HK-2 (cell line): ENCODE data around the gene RNGTT.

ENCODE experiments used
- DNase-seq: peaks from one replicate; pipeline ENCODE4 v3.0.0-alpha.2; 2018; ENCODE audit not compliant: unreplicated experiment

RNGTT gene

DNA sequence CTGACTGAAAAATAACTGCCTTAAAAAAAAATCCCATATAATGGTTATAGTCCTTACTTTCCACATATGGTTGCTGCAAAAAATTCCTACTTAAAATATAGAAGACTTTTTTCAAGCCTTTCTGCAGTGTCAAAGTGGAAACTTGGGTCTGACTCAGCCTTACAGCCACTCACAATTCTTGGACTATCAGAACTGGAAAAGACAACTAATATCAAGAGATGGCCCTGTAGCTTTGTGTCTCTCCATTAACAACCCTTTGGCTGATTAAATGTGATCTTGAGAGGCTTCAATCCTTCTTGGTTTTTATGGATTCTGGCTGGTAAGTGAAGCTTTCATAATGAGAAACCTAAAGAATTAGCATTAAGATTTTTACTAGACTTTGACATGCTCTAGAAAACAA, 307.8 kb downstream of the RNGTT start:
- no peak for DNase-seq

DNA sequence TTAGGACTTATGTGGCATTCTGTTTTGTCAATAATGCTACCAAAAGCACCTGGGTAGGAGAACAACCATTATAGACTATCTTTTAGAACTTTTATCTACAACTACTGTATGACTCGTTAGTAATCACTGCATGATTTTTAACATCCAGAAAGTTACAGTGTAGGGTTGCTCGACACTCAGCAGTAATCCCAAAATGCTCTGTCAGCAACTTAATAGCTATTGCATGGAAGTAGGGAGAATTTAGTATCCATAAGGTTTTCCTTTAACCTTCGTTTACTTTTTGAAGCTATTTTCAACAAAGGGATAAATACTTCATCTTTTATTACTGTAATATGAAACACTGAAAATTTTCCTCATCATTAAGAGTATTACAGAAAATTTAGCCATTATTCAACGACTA, 309.5 kb downstream of the RNGTT start:
- DNase-seq = no peak

DNA sequence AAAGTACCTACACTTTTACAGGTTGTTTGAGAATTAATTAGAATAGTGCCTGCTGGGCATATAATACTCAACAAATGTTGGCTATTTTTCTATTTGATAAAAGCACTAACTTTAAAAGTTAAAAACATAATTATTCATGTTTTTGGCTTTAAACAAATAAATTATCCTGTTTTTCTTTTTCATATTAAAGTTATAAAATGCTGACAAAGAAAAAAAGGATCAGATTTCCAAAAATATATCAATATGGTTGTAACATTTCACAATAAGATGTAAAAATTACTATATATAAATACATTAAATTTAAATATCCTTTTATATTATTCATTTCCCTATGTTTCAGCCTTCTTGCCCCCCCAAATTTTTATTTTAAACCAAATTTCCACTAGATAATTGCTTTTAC, 312.0 kb downstream of the RNGTT start:
- DNase-seq = no peak

DNA sequence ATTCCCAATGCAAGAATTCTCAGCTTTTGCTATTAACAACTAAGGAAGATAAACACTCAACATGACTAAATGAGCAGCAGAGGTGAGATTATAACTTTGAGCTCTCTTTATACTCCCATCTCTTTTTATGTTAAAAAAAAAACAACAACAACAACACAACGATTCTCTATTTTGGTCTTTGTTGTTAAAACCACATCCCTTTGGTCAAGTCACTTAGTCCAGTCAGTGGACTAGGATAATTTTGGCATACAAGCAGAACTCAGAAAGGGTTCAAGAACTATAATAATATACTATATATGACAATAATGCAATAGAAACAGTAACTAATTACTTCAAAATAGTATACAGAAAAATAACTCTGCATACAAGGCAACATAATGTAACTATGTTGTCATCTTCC, 312.4 kb downstream of the RNGTT start:
- DNase-seq = no peak

DNA sequence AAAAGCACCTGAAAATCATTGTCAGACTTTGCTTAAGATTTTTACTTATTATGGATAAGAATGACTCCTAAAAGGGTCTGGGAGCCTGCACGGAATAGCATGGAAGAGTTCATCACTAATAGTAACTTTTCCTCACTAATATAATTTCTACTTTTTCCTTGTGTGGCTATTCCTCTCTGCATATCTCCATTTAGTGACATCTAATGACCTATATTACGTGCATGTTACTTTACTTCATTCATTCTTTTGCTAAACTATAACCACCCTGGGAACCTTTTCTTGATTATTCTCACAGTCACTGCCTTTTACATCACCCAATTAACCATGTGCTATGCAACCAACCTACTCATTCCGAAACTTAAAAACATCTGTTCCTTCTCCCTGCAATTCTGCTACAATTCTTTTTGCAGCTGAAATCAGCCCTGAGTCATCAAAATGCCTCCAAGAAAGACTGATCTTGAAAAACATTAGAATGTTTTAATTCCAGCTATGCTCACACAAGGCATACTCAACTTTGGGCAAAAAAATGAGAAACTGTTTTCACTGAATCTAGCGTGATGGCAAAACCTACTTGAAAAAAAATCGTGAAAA, 313.3 kb downstream of the RNGTT start:
- no peak for DNase-seq

DNA sequence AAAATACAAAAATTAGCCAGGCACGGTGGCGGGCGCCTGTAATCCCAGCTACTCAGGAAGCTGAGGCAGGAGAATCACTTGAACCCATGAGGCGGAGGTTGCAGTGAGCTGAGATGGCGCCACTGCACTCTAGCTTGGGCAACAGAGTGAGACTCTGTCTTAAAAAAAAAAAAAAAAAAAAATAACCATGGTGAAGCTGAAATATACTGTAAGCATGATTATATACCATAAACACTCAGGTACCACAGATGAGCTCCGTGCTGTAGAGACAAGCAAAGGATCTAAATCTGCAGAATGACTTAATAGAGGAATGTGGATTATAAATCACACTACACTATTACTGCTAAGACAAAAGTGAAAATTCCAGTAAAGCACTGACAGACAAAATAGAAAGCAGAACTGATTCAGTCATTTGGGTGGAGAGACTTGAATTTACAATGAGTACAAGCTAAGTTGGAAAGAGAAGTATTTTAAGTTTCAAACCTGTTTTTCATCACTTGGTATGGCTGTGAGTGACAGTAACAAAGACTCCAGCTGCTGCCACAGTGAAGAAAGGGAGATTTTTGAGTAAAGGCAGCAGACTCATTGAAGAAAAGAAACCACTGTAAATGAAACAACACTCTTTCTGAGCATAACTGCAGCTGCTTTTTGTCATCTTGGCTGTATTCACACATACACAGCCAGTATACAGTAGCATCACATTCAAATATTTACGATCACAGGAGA, 322.1 kb downstream of the RNGTT start:
- DNase-seq = no peak

DNA sequence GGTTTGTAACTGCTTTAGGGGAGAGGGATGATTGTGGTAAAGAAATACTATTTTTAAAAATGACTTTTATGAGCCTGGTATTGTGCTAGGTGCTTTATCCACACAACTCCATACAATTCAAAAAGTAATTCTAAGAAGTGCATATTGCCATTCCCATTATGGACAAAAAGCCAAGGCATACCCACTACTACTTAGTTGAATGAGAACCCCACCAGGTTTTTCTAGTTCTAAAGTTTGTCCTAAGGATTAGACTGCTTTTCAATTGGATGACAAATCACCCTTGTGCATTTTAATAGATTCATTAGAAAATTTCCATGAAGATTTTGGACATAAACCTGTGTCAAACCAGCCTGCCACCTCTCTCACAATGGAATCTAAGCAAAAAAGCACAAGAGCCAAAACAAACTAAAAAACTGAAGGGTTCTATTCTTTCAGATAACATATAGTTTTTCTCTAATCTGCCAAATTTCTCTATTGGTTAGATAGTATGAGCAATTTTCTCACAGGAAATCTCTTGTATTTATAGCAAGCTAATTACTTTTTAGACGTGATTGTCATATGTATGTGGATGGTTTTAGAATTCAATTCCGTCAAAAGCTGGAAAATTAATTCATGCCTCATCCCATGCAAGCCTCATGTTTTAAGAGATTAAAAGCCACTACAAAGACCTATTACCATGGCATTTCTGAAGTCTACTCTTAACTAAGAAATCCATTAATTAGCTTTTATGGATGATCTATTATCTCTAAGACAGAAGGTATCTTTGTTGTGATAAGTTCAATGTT, 325.5 kb downstream of the RNGTT start:
- no peak for DNase-seq

DNA sequence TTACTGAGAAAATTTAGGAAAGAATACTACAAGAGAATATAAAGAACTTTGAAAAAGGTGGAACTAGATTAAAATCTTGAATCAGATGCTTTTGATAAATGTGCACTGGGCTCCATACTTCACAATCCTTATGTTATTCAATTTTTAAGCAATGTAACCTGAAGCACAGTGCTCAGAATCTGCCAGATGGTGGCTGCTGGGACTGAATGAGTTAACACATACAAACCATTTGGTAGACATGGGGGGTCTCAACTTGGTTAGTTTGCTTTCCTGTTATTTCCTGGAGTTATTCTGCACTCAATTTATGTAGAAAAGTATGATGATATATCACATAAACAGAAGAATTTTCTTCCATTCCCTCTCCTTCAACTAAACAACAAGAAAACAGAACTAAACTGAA, 326.5 kb downstream of the RNGTT start:
- DNase-seq = no peak

DNA sequence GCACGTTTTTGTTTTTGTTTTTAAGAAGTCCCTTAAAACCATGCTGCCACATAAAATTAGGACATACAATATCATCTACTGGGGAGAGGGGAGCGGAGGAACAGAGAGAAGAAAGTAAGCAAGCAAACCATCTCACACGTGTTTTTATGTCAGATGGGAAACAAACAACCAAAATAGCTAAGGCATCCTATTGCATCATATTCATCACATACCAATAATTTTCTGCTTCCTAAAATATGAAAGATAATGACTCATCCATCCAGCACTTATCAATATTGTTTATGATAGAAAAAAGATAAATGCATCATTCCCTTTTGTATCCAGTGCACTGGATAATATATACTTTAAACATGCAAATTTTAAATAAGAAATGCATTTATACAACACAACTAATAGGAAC, 329.6 kb downstream of the RNGTT start:
- DNase-seq = no peak

DNA sequence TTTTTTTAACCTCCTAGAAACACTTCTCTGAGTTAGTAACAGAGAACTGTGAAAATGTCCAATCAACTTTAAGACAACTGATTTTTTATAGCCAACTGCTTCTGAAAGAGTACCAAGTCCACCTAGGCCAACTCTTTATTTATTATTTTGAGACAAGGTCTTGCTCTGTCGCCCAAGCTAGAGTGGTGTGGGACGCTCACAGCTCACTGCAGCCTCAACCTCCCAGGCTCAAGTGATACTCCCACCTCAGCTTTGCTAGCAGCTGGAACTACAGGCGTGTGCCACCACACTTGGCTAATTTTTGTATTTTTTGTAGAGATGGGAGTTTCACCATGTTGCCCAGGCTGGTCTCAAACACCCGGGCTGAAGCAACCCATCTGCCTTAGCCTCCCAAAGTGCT, 331.6 kb downstream of the RNGTT start:
- no peak for DNase-seq

DNA sequence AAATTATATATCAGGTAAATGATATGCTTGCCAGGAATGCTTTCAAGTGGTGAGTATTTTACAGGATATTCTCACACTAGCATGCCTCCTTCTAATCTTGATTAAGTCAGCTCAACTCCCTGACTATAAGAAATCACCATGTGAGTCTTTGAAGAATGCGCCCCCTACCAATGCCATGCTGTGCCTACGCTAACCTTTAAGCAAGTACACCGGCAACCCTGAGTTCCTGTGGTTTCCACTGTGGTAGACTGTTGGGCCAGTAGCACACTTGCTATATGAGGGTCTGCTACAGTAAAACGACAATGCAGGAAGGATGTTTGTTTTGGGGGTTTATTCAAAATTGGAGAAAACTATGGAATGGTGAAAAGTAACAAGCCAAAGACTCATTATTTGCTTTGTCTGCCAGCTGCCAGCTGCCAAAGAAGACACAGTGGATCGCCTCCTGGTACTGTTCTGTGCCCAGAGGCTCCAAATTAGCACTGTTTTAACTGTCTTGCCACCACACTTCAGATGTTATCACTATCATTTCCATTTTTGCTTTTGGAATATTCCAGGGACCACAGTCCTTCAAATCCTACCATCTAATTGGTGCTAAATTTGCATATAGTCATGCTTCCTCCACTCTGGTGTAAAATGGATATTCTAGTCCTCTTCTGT, 333.5 kb downstream of the RNGTT start:
- peak; percentile 9 for DNase-seq

DNA sequence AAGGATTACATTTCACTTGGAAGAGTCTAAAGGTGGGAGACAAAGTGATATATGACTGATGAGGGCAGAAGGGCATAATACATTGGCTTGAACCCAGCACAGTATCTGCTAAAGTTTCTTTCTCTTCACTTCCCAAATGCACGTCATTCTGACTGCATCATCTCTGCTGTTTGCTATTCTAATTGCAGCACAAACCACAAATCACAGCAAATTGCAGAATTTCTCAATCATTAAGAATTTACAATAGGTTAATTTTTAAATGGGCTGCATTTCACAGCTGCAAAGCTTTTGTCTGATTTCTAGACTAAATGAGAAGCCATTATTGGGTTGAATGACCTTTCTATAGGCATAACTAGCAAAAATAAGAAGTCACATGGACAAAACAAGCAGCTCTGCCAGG, 337.0 kb downstream of the RNGTT start:
- DNase-seq = no peak

DNA sequence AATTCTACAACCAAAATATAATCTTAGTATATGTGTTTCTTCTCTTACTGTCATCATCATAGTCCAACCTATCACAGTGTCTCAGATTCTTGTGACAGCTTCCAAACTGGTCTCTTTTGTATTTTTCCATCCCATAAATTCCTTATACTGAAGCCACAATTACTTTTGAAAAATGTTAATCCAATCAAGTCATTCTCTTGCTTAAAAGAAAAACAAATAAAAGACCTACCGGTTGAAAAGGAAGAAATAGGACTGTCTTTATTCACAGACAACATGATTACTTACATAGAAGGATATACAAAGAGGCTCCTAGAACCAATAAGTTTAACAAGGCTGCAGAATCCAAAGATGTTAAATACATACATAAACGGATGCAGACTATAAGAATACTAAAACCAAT, 339.9 kb downstream of the RNGTT start:
- DNase-seq = no peak

DNA sequence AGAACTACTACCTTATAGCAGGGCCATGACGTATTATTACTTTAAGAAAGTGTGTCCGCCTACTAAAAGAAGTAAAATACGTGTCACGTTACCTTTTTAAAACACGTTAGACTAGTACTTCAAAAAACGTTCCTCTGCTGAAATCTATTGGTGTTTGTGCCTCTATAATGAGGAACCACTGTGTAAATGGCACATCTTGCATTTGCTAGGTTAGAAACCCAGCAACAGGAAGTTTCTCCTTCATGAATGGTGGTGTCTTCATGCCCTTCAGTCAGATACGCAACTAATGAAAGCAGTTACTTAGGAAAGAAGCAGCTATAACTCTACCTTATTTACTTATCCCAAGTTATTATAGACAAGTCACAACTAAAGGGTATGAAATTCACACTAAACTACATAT, 343.5 kb downstream of the RNGTT start:
- no peak for DNase-seq

DNA sequence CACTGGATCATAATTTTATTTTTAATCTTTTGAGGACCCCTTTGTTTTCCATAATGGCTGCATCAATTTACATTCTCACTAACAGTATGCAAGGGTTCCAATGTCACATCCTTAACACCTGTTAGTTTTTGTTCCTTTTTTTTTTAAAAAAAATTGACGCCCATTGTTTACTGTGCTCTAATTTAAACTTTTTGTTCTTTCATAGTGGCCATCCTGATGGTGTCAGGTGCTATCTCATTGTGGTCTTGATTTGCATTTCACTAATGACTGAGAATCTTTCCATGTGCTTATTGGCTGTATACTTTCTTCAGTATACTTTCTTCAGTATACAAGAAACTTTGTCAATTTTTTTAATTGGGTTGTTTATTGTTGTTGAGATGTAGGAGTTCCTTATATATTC, 347.0 kb downstream of the RNGTT start:
- no peak for DNase-seq

DNA sequence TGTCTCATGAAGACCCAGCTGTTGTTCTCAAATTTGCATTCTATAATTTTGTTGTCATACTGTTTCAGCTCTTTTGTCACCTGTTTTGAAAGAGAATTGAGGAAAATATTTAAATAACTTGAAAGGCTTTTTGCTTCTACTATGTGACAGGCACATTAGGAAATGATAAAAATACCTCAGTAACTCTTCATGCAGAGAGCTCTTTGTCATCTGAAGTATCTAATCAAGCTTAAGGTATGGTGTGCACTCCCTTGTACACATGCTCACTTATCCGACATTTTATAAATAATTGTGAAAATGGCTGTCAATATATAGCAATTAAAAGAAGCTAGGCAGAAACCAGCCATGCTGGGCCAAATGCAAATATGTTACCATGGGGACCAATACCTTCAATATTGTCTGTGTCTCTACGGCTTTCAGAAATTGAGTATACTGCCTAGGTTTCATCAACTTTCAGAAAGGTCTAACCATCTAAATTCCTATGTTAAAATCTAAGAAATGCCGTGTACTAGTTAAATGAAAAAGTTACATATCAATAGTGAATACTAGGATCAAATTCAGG, 349.0 kb downstream of the RNGTT start:
- no peak for DNase-seq

DNA sequence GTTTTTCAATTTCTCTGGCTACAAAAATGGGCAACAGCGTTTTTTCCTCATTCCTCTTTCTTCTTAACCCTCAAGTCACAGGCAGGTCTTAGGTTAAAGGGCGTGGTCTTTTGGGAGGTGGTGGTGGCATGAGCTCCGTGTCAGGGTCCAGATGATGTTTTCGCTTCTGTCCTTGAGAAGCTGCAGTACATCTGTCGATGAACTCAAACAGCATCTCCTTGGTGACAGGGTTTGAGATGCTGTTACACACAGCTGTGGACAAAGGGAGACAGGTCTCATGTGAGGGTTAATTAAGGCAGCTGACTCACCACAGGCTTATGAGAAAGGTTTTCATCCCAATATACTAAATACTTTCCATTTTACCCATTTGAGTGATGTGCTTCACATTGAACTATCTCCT, 350.8 kb downstream of the RNGTT start:
- no peak for DNase-seq

DNA sequence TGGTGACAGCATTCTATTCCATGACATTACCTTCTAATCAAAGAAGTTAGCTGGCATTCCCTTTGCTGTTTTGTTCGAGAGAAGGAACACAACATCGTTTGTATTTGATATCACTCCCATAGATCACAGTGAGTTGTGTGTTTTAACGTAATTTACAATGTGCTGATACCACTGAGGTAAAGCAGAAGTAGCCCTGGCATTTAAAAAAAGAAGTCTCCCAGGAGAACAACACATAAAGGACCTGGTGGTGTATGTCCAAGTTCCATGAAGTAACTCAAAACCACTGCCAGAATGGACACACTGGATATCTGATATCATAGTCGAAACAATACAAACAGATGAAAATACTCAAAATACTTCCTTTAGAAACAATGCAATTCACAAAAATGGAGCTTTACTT, 351.7 kb downstream of the RNGTT start:
- DNase-seq = no peak

DNA sequence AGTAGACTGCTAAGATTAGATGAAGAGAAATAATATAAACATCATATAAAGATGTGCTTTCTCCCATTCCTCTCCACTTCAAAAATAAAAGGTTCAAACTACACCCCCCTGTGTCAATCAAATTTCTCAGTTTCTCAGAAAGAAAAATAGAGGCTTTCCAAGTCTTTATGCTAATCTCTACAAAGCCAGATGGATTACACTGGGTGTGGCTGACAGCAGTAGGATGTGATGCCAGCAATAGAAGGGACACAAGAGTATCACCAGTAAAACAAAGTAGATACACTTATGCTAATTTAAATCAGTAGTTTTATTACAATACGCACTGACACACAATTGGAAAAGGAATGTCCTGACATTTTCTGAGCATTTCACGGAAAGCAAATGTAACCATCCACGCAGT, 353.4 kb downstream of the RNGTT start:
- no peak for DNase-seq

DNA sequence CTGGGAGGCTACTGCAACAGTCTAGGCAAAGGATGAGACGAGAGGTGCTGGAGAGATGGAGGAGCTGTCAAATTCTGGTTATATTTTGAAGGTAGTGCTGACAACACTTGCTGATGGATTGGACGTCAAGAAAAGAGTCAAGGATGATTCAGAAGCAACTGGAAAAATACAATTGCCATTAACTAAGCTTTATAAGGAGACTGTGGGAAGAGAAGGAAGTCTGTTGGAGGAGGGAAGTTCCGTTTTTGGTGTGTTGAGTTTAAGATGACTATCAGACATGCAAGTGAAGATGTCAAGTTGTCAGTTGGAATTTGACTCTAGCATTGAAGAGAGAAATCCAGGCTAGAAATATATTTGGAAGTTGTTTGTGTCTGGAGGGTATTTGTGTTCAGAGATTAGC, 358.1 kb downstream of the RNGTT start:
- no peak for DNase-seq

DNA sequence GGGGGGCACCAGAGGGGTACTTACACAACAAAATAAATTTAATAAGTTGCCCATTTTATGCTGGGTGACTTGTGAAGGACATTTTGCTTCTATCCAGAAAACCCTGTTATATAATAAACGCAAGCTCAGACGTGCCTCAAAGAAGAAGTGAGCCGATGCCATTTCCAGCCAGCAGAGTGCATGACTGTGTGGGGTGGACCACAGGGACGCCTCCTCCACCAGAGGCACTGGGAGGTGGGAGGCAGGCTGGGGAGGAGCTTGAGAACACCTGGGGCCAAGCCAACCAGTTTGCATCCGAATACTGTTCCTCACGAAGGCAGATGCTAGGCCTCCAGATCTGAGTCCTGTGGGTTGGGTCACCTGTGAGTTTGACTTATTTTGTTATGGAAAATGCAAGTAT, 363.8 kb downstream of the RNGTT start:
- no peak for DNase-seq

DNA sequence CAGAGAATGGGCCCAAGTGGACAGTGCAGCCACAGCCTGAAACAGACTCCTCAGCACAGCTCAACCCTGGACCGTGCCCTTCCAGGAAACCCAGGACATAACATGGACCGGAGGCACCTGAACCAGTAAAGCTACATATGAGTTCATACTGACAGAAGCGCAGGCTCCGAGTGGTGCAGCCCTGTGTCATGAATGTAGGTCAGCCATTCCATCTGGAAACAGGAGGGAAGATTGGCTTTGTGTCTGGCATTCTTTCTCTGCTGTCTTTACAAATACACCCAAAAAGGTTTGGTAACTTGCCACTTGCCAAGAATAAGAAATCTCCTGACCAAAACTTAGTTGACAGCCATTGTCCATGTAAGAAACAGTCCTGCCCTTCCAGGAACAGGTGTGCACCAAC, 366.6 kb downstream of the RNGTT start:
- no peak for DNase-seq
